CD14-positive monocyte (primary cell): ENCODE data around the gene WDR18. TPM values are rescaled to one million over a fixed set of nuclear protein-coding genes. Genes with fewer than 3 reads are reported as not detected.

Experiments used
- DNase-seq, 3 donors: peaks; one replicate each; pipeline ENCODE4 v3.0.0-alpha.2; 2011 to 2022
- H2AFZ ChIP-seq: 2 replicates; pipeline ENCODE4 v1.6.0; 2012; ENCODE audit warnings: mild to moderate bottlenecking, low read depth, low read length, inconsistent platforms; ENCODE audit not compliant: insufficient read depth, poor library complexity, severe bottlenecking
- H3K27ac ChIP-seq, 2 donors: 1 replicate in 1 of 2; 2 replicates in 1 of 2; pipeline ENCODE4 v1.5.1; 2012 to 2013; ENCODE audit warnings: low read length in 2 of 2, control low read depth in 1 of 2, inconsistent platforms in 1 of 2, low read depth in 1 of 2, mild to moderate bottlenecking in 1 of 2
- H3K27me3 ChIP-seq, 2 donors: one replicate each; pipeline versions ENCODE4 v1.6.0 to v1.6.1; 2011 to 2013; ENCODE audit warnings: low read length in 2 of 2; ENCODE audit not compliant: control insufficient read depth in 2 of 2, insufficient read depth in 2 of 2
- H3K36me3 ChIP-seq, 2 donors: replicated peaks in 1 of 2; 1 replicate in 1 of 2; 2 replicates in 1 of 2; pipeline versions ENCODE4 v1.5.1 to v1.6.1; 2012 to 2013; ENCODE audit warnings: low read length in 2 of 2, control low read depth in 1 of 2, inconsistent platforms in 1 of 2, mild to moderate bottlenecking in 1 of 2; ENCODE audit not compliant: insufficient read depth in 2 of 2, control insufficient read depth in 1 of 2
- H3K4me1 ChIP-seq, 2 donors: 1 replicate in 1 of 2; 2 replicates in 1 of 2; pipeline versions ENCODE4 v1.5.1 to v1.6.1; 2012 to 2013; ENCODE audit warnings: low read length in 2 of 2, control low read depth in 1 of 2, inconsistent platforms in 1 of 2, mild to moderate bottlenecking in 1 of 2, moderate library complexity in 1 of 2; ENCODE audit not compliant: insufficient read depth in 2 of 2, control insufficient read depth in 1 of 2
- H3K4me2 ChIP-seq: replicated peaks from 2 replicates; pipeline ENCODE3; 2012; ENCODE audit warnings: low read length, moderate library complexity, mild to moderate bottlenecking; ENCODE audit not compliant: poor library complexity, severe bottlenecking; ENCODE audit errors: extremely low read depth
- H3K4me3 ChIP-seq, 3 experiments: fragments of 200-600 bp in 1 of 3; sonication (generic) in 1 of 3; replicated peaks in 1 of 3; 1 replicate in 2 of 3; 2 replicates in 1 of 3; pipeline ENCODE4 v1.5.1; 2011 to 2013; ENCODE audit warnings: low read length in 3 of 3, mild to moderate bottlenecking in 3 of 3, control low read depth in 2 of 3, low read depth in 2 of 3, inconsistent platforms in 1 of 3, moderate library complexity in 1 of 3
- H3K79me2 ChIP-seq: 2 replicates; pipeline ENCODE4 v1.6.0; 2012; ENCODE audit warnings: mild to moderate bottlenecking, control low read depth, inconsistent platforms, low read length, moderate library complexity; ENCODE audit not compliant: insufficient read depth
- H3K9ac ChIP-seq: 2 replicates; pipeline ENCODE4 v1.6.0; 2017; ENCODE audit warnings: low read length, mild to moderate bottlenecking; ENCODE audit not compliant: insufficient read depth, poor library complexity, severe bottlenecking
- H3K9me3 ChIP-seq, 2 donors: replicated peaks in 1 of 2; 1 replicate in 1 of 2; 2 replicates in 1 of 2; pipeline versions ENCODE4 v1.5.1 to v1.6.1; 2012 to 2013; ENCODE audit warnings: low read length in 2 of 2, control low read depth in 1 of 2; ENCODE audit not compliant: control insufficient read depth in 1 of 2, insufficient read depth in 1 of 2
- H4K20me1 ChIP-seq: 2 replicates; pipeline ENCODE4 v1.6.0; 2012; ENCODE audit warnings: mild to moderate bottlenecking, low read length, control low read depth, moderate library complexity; ENCODE audit not compliant: insufficient read depth
- H3K27ac Mint-ChIP-seq, 7 donors: one replicate each; pipeline ENCODE4 v1.8.0; 2020; ENCODE audit warnings: mild to moderate bottlenecking in 7 of 7, mixed read lengths in 7 of 7, moderate library complexity in 6 of 7, inconsistent platforms in 2 of 7
- H3K27me3 Mint-ChIP-seq, 3 donors: one replicate each; pipeline ENCODE4 v1.8.0; 2021 to 2022; ENCODE audit warnings: low read depth in 3 of 3, mild to moderate bottlenecking in 3 of 3, mixed read lengths in 3 of 3, moderate library complexity in 3 of 3, inconsistent platforms in 1 of 3
- H3K36me3 Mint-ChIP-seq, 2 donors: one replicate each; pipeline ENCODE4 v1.8.0; 2020; ENCODE audit warnings: mixed read lengths in 2 of 2, inconsistent platforms in 1 of 2, mild to moderate bottlenecking in 1 of 2
- H3K4me1 Mint-ChIP-seq: one replicate; pipeline ENCODE4 v1.8.0; 2020; ENCODE audit warnings: mild to moderate bottlenecking, mixed read lengths
- H3K4me3 Mint-ChIP-seq, 2 donors: one replicate each; pipeline ENCODE4 v1.8.0; 2020; ENCODE audit warnings: mild to moderate bottlenecking in 2 of 2, mixed read lengths in 2 of 2, moderate library complexity in 1 of 2
- H3K9me3 Mint-ChIP-seq, 7 donors: one replicate each; pipeline ENCODE4 v1.8.0; 2020 to 2022; ENCODE audit warnings: mixed read lengths in 7 of 7, mild to moderate bottlenecking in 6 of 7, moderate library complexity in 6 of 7, inconsistent platforms in 2 of 7
- CTCF ChIP-seq: fragments of 200-600 bp; IDR thresholded peaks from one replicate; pipeline ENCODE4 v1.8.0; 2022; ENCODE audit warnings: antibody characterized with exemption, mild to moderate bottlenecking
- WGBS: methylation state at CpG from one replicate; pipeline ENCODE4 v1.1.5; 2013; ENCODE audit warnings: missing lambda C conversion rate; ENCODE audit not compliant: insufficient coverage; 5-methylcytosine and 5-hydroxymethylcytosine counted together
- intact Hi-C, 2 donors: fragments of 100-400 bp; cut with micrococcal nuclease; formaldehyde crosslinking; loops; one replicate each; pipeline versions ENCODE4 v1.15.0 to v1.15.1; 2023
- polyA plus RNA-seq, 3 donors: library from polyadenylated mRNA; depleted of rRNA in 1 of 3; unstranded in 2 of 3; stranded (reverse) in 1 of 3; fragments of 300-500 nt in 2 of 3; fragments of >200 nt in 1 of 3; fragmentation: Illumina TruSeq in 2 of 3; gene quantifications; 1 replicate in 2 of 3; 2 replicates in 1 of 3; pipeline ENCODE4 v1.2.3, GENCODE V29; 2012 to 2021

The WDR18 gene
- polyA plus RNA-seq, 3 donors = 21.3 to 52.7 (median 49.9) TPM

GRCh38 chr19:1018393-1018792 lies 34.2 kb downstream of the WDR18 start:
- Mint-ChIP-seq H3K4me1 (peaks cover 44% of the 10 kb centered on the region), H3K27me3 (peaks cover 0 to 1% (median 0%) of the 10 kb centered on the region in 3 donors), H3K27ac (peak overlapping the region in 5 of 7 donors; percentile 13 to 81 (median 53)), H3K4me3 (no peak overlapping the region), H3K36me3 (peaks cover 10 to 30% of the 10 kb centered on the region in 2 donors), H3K9me3 (no peaks in the 10 kb centered on the region)
- Histone ChIP-seq H3K36me3 (peaks cover 17 to 22% of the 10 kb centered on the region in 2 donors), H3K27ac (peak overlapping the region in 1 of 2 donors; percentile 60), H4K20me1 (peaks cover 73% of the 10 kb centered on the region), H3K9me3 (no peaks in the 10 kb centered on the region), H3K4me3 (no peak overlapping the region), H3K79me2 (peaks cover 75% of the 10 kb centered on the region), H3K27me3 (no peaks in the 10 kb centered on the region), H3K4me2 (no peak overlapping the region), H3K4me1 (peaks cover 49 to 53% of the 10 kb centered on the region in 2 donors), H3K9ac (peak overlapping the region; percentile 18), H2AFZ (no peak overlapping the region)
- WGBS = 84% methylated on average over 5 of the region's 5 CpGs
- DNase-seq = no peak
- intact Hi-C loops = no loop called here
- TF ChIP-seq CTCF = no peak

GRCh38 chr19:1018932-1019615 lies 34.9 kb downstream of the WDR18 start:
- H3K27ac ChIP-seq = no peak overlapping the region
- Mint-ChIP-seq H3K4me1 (peaks cover 44% of the 10 kb centered on the region), H3K9me3 (no peaks in the 10 kb centered on the region), H3K27me3 (peaks cover 0 to 1% (median 0%) of the 10 kb centered on the region in 3 donors), H3K4me3 (peak overlapping the region; percentile 31 to 94), H3K27ac (peak overlapping the region in 4 of 7 donors; percentile 26 to 94 (median 66)), H3K36me3 (peaks cover 3 to 23% of the 10 kb centered on the region in 2 donors)
- no peaks in the 10 kb centered on the region for H3K9me3 ChIP-seq
- peak overlapping the region; percentile 97 for H3K4me2 ChIP-seq
- peak overlapping the region in 1 of 3 experiments; percentile 96 for H3K4me3 ChIP-seq
- DNase-seq = no peak
- H2AFZ ChIP-seq = no peak overlapping the region
- peaks cover 66% of the 10 kb centered on the region for H4K20me1 ChIP-seq
- peak overlapping the region; percentile 91 for H3K9ac ChIP-seq
- no peaks in the 10 kb centered on the region for H3K27me3 ChIP-seq
- peaks cover 10 to 16% of the 10 kb centered on the region in 2 donors for H3K36me3 ChIP-seq
- peaks cover 49 to 53% of the 10 kb centered on the region in 2 donors for H3K4me1 ChIP-seq
- intact Hi-C loops = no loop called here
- no peak for TF ChIP-seq CTCF
- 93% methylated on average over 13 of the region's 17 CpGs for WGBS
- peaks cover 68% of the 10 kb centered on the region for H3K79me2 ChIP-seq
